Measurements from ENCODE around the gene TTC12.

Gene TTC12

DNA sequence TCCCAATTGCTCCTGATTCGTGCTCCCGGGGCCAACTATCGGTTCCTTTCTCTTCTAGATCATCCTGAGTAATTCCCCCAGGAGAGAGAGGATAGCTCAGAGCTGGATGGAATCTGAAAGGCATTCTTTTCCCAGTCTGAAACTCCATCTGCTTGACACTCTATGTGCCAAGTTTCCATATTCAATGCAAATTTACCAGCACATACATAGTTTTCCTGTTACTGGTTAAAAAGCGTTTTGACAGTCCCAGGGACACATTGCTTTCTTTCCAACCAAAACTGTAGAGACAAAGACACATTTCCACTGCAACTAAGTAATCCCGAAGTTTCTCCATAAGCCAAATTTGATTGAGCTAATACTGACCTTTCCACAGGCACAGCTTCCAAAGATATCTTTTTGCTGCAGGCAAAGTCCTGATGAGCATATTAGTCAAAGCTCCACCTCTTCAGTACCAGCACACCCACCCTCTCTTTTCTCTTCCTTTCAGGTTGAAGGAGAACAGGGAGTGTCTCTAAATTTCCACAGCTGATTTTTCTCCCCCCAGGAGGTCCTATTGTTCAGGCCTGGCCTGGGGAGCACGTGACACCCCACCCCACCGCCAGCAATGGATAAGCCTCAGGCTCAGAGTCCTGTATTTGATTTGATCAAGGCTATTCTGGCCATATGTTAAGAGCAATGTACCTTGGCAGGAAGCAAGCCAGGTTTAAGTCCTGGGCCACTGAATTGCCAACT lies 63.5 kb downstream of the TTC12 start:
- DNase-seq, result no peak

GRCh38 chr11:113378692-113379091 lies 64.3 kb downstream of the TTC12 start:
- DNase-seq, result no peak

DNA sequence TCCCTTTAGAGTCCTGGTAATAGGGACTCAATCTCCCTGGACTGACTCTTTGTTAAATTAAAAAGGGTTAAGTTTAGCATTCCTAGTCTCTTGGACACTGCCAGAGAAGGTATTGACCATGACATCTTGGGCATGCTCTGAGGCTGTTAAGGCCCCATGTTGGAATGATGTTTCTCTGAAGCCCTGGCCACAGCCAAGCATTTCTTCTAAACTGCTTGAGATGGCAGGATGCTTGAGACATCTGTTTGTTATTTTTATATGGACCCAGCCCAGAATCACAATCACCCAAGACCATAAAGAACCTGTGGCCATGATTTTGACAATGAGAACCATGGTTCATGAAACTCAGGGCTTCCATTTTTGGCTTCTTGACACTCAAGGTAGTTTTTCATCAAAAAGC lies 67.7 kb downstream of the TTC12 start:
- DNase-seq, result no peak

DNA sequence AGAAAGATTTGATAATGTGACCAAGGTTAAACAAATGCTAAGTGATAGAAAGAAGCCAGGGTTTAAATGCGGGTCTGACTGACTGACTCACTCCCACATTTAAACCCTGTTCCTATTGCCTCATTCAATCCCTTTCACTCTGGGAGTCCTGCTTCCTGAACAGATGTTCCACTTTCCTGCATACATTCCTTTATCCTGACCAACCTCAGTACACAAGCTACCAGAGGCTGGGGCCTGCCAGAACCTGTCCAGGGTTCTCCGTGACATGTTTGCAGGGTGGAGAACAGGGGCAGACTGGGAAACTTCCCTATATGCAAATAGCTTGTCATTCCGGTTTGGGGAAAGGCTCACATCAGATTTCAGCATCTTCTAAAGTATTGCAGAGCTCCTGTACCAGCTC lies 70.2 kb downstream of the TTC12 start:
- DNase-seq, result no peak

DNA sequence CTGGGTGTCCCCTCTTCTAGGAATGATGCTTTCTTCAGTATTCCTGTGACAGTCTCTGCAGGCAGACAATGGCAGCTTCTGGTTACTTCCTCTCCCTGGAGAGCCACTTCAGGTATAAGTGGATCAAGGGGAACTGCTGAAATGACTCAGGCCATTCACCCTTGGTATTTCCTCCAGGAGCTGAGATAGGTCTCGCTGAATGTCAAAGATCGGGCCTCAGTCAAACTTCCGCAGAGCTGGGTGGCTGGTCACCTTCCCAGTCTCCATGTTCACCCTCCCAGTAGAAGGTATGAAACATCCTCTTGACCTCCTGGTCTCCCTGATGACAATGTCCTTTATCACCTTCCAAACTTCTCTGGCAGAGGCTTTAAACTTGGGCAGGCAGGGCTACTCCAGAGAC lies 71.4 kb downstream of the TTC12 start:
- no peak for DNase-seq

GRCh38 chr11:113386866-113387265 lies 72.5 kb downstream of the TTC12 start:
- no peak for DNase-seq

GRCh38 chr11:113387605-113388211 lies 73.3 kb downstream of the TTC12 start, which contains the start of gene ANKK1:
ANKK1 (plus strand) TSS chr11:113387779; CDS start chr11:113387885, 106 bp downstream.
- no peak for DNase-seq

DNA sequence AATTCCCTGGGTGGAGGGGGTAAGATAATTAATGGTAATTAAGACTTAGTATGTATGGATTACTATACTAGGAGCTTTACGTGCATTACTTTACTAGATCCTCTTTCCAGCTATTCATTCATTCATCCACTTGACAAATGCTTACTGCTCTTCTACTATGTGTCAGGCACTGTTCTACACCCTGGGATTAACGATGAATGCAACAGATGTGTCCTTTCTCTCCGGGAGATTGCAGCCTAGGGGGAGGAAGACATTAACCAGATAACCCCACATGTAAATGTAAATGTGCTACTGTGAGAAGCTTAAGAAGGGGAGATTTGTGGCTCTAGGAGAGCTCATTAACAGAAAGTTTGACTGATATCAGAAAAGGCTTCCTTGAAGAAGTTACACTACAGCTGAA lies 74.9 kb downstream of the TTC12 start:
- no peak for DNase-seq

DNA sequence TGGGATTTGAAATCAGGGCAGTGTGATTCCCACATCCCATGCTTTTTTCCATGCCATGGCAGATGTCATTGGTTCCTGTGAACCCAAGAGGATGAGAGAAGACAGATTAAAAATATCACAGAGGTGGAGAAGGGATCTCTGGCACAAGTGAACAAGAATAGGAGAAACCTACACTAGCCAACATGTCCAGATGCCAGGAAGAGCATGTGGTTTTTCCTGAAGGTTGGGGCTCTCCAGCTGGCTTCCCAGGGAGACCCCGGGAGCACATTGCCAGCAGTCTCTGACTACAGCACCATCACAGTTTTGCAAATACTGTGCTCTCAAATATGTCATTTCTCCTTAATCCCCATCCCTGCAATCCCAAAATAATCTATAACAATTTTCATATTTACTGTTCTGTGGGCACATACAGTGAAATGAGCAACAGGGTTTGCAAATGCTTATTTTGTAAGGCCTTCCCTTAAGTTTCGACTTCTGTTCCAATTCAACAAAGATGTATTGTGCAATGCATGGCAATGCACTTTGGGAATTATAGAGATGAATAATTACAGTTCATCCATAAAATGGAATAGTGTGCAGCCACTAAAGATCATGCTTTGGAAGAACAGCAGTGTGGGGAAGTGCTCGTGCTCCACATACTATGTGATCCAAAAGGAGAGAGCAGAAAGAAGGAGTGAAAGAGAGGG lies 78.0 kb downstream of the TTC12 start:
- no peak for DNase-seq

GRCh38 chr11:113393501-113393985 lies 79.2 kb downstream of the TTC12 start:
- DNase-seq, result no peak

- DNase-seq, result no peak
Measured at GRCh38 chr11:113394919-113395318, 80.5 kb downstream of the TTC12 start.

DNA sequence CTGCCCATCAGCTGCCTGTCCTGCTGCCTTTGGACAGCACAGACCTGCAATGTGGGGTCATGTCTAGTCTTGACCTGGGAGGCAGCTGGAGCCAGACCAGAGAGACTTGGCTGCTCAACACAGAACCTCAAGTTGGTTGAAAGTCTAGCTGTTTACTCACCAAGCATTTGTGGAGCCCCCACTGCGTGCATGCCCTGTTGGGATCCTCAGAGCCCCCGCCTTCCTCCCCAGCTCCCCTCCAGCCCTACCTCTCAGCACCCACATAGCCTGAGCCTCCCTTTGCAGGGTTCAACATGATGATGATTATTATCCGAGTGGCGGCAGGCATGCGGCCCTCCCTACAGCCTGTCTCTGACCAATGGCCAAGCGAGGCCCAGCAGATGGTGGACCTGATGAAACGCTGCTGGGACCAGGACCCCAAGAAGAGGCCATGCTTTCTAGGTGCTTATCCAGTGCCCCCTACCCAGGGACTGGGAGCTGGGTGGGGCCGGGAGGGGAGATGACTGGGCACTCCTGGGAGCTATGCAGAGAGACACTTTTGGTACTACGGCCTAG lies 81.5 kb downstream of the TTC12 start:
- no peak for DNase-seq

DNA sequence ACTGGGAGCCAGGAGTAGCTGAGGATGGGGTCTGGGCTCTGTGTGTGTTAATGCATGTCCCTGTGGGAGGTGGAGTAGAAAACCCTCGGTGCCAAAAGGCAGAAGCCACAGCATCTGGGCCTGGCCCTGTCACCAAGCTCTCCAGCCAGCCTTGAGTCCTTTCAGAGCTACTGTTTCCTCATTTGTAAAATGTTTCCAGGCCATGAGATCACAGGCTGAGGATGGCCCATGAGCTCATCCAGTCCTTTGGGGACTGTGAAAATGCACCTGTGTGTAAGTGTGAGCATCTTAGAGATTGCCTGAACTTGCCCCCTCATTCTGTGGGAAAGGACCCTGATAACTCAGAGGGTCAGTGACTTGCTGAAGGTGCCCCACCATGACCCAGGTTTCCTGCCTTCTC lies 82.3 kb downstream of the TTC12 start:
- no peak for DNase-seq

- DNase-seq, result no peak
Measured at GRCh38 chr11:113397212-113397611, 82.8 kb downstream of the TTC12 start.

- no peak for DNase-seq
Measured at GRCh38 chr11:113397821-113398220, 83.4 kb downstream of the TTC12 start.

GRCh38 chr11:113398669-113399430 lies 84.5 kb downstream of the TTC12 start:
- no peak for DNase-seq

- DNase-seq, result no peak
Measured at GRCh38 chr11:113400631-113401230, 86.3 kb downstream of the TTC12 start.

- no peak for DNase-seq
Measured at GRCh38 chr11:113401718-113402117, 87.3 kb downstream of the TTC12 start.

GRCh38 chr11:113404859-113405430 lies 90.6 kb downstream of the TTC12 start:
- no peak for DNase-seq

GRCh38 chr11:113405724-113406478 lies 91.5 kb downstream of the TTC12 start:
- DNase-seq, result no peak

DNA sequence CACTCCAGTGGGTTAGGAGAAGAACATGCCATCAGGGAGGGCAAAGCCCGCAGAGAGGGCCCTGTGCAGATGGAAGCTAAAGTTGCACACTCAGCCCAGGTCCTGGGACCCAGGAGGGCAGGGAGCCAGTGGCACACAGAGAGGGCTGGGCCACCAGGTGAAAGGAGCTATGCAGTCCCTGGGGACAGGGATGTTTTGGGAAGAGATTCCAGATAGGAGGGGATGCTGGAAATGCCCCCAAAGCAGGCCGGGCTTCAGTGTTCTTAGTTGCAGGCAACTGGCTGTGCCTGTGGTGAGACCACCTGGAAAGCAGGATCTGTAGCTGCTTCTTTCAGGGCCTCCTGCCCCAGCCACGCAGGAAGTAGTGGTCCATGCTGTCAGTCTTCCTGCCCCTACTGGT lies 92.8 kb downstream of the TTC12 start:
- no peak for DNase-seq

Data from activated CD4-positive, alpha-beta T cell treated with anti-CD3 and anti-CD28 coated beads, Interleukin-2, amount 50 U/mL, for 4 hours (primary cell).